GM12878 (cell line): ENCODE measurements around the gene DCTN2. TPM values are rescaled to one million over a fixed set of nuclear protein-coding genes. Genes with fewer than 3 reads are reported as not detected.

Source experiments
- IKZF1 ChIP-seq: fragments of 450-650 bp; conservative IDR thresholded peaks from 2 replicates; pipeline ENCODE4 v1.6.1; 2017; ENCODE audit warnings: antibody characterized with exemption, mild to moderate bottlenecking
- MYB ChIP-seq: fragments of 150-350 bp; IDR thresholded peaks from 2 replicates; pipeline ENCODE4 v1.6.1; 2014; ENCODE audit warnings: mild to moderate bottlenecking, low read depth, low read length, borderline replicate concordance
- RAD21 ChIP-seq: IDR thresholded peaks from 2 replicates; pipeline ENCODE4 v1.6.1; 2011; ENCODE audit warnings: mild to moderate bottlenecking, low read depth, low read length, moderate library complexity; ENCODE audit not compliant: insufficient read depth
- SMC3 ChIP-seq: IDR thresholded peaks from 2 replicates; pipeline ENCODE4 v1.6.1; 2011; ENCODE audit warnings: low read length, improper control_type of control experiment, borderline replicate concordance
- SUZ12 ChIP-seq: fragments of 200-600 bp; sonication (generic); IDR thresholded peaks from one replicate; pipeline ENCODE4 v1.6.1; 2018; ENCODE audit warnings: antibody characterized with exemption, mild to moderate bottlenecking; ENCODE audit not compliant: unreplicated experiment
- YY1 ChIP-seq: IDR thresholded peaks from 2 replicates; pipeline ENCODE4 v1.6.1; 2011; ENCODE audit warnings: low read depth, mild to moderate bottlenecking, low read length
- polyA plus RNA-seq, 11 experiments: library from polyadenylated mRNA; depleted of rRNA in 4 of 11; unstranded in 6 of 11; stranded (reverse) in 5 of 11; fragments of >200 nt; fragmentation: Nextera tagmentation in 4 of 11; fragmentation: Illumina TruSeq in 1 of 11; extraction: Ambion mirVana in 4 of 11; extraction: Trizol in 1 of 11; gene quantifications; 1 replicate in 1 of 11; 2 replicates in 10 of 11; pipeline versions ENCODE4 v1.2.1 to v1.2.3, GENCODE V29; 2011 to 2016; ENCODE audit warnings: inconsistent platforms in 2 of 11, missing spikeins in 2 of 11, low read depth in 1 of 11
- total RNA-seq, 4 experiments: library from RNA; depleted of rRNA in 3 of 4; stranded (reverse); fragments of >200 nt in 3 of 4; fragmentation: Illumina TruSeq in 1 of 4; extraction: Trizol in 1 of 4; gene quantifications; 2 replicates each; pipeline versions ENCODE4 v1.2.1 to v1.2.3, GENCODE V29; 2013 to 2021
- TF ChIP-seq, protein P1 (sequence below): fragments of 450-650 bp; IDR thresholded peaks from 2 replicates; pipeline ENCODE4 v1.6.1; 2016; ENCODE audit warnings: mild to moderate bottlenecking, moderate library complexity, borderline replicate concordance

Gene DCTN2
- total and polyA plus RNA-seq, 10 of the 15 experiments (the other 5 are each of a cell fraction or from before 2014, with no cell fraction given), result 32.3 to 171 (median 100) TPM

DNA sequence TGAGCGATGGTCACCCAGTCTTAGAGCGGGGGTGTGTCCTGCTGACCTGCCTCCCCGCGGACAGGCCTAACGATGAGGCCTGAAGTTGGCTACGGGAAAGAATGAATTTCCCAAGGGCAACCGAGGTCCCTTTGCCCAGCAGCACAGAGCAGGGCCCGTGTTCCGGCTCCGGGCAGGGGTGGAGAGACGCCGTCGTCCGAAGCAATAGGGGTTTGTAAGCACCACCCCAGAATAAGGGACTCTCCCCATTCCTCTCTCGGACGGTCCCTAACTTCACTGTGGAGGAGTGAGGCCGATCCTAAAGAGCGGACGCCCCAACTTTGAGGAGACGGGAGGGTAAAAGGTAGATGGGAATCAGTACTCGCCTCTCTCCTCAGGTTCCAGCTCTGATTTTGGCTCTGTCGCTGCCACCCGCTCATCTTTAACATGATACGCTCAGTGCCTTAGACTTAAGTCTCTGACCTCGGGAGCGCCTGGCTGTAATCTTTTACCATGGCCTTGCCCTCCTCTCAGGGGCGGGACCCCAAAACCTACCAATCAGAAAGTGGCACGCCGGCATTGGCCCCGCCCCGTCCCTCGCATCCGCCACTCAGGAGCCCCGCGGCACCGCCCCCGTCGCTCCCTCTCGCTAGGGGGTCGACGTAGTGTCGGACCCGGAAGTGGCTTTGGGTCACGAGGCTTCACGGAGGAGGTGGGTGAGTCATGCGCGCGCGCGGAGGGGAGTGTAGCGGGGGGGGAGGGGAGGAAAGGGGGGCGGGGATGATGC is 26.8 kb downstream of the DCTN2 start, which contains the start of gene DDIT3 (continued):
- TF ChIP-seq, protein P1, sequence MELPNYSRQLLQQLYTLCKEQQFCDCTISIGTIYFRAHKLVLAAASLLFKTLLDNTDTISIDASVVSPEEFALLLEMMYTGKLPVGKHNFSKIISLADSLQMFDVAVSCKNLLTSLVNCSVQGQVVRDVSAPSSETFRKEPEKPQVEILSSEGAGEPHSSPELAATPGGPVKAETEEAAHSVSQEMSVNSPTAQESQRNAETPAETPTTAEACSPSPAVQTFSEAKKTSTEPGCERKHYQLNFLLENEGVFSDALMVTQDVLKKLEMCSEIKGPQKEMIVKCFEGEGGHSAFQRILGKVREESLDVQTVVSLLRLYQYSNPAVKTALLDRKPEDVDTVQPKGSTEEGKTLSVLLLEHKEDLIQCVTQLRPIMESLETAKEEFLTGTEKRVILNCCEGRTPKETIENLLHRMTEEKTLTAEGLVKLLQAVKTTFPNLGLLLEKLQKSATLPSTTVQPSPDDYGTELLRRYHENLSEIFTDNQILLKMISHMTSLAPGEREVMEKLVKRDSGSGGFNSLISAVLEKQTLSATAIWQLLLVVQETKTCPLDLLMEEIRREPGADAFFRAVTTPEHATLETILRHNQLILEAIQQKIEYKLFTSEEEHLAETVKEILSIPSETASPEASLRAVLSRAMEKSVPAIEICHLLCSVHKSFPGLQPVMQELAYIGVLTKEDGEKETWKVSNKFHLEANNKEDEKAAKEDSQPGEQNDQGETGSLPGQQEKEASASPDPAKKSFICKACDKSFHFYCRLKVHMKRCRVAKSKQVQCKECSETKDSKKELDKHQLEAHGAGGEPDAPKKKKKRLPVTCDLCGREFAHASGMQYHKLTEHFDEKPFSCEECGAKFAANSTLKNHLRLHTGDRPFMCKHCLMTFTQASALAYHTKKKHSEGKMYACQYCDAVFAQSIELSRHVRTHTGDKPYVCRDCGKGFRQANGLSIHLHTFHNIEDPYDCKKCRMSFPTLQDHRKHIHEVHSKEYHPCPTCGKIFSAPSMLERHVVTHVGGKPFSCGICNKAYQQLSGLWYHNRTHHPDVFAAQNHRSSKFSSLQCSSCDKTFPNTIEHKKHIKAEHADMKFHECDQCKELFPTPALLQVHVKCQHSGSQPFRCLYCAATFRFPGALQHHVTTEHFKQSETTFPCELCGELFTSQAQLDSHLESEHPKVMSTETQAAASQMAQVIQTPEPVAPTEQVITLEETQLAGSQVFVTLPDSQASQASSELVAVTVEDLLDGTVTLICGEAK, result no peak
- TF ChIP-seq RAD21, result no peak
- no peak for TF ChIP-seq IKZF1
- TF ChIP-seq YY1, result peak; percentile 77
- TF ChIP-seq SMC3, result no peak
- TF ChIP-seq MYB, result no peak
- TF ChIP-seq SUZ12, result no peak
